ENCODE results near the gene NAPA.

The NAPA gene

DNA sequence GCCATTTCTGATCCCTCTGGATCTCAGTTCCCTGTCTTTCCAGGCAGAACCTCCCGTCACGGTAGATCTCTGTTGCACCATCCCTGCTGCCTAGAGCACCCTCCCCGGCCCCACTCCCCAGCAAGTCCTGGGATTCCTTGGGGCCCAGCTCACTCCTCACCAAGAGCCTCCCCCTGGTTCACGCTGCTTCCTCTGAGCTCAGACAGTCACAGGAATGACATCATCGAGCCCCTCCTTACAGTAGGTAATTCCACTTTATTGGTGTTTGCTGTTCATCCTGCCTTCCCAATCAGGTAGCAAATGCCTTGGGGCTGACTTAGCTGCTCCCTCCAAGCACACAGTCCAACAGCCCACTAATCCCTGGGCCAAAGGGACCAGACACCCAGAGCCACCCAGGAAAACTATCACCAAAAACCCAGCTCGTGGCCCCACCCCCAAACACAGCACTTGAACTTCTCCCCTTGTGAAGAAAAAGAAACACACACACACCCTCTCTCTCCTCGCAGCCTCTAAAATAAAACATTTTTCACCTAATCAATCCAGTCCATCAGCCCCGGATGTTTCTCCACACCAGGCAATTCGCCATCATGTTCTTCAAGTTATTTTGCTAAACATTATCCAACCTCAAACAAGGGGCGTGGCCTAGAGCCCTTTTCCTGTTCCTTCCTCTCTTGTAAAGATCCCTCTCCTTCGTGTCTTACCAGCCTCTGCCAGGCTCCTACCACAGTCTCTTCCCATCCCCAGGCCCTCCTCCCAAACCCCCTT is 2.5 kb downstream of the NAPA start:
- Histone ChIP-seq H3K27me3 (ENCODE audit: control insufficient read depth, low read length) (no peaks in the 10 kb centered on the region), H3K79me2 (ENCODE audit: control insufficient read depth, low read length) (peaks cover 74% of the 10 kb centered on the region), H3K4me2 (ENCODE audit: low read length) (peak overlapping the region; percentile 88), H3K36me3 (ENCODE audit: control insufficient read depth, low read length) (peaks cover 10% of the 10 kb centered on the region), H3K9me2 (replicated peaks; ENCODE audit: control insufficient read depth, low read length) (no peaks in the 10 kb centered on the region), H3K4me1 (ENCODE audit: control insufficient read depth, low read length) (peaks cover 40% of the 10 kb centered on the region), H4K20me1 (ENCODE audit: control insufficient read depth, insufficient read depth, low read depth, low read length) (peaks cover 4% of the 10 kb centered on the region), H3F3A (ENCODE audit: control insufficient read depth, insufficient read depth) (no peaks in the 10 kb centered on the region), H3K4me3 (ENCODE audit: low read length) (peak overlapping the region; percentile 89), H3K27ac (ENCODE audit: low read depth, low read length) (no peak overlapping the region), H3K9me3 (ENCODE audit: control insufficient read depth, insufficient read depth, low read length) (no peaks in the 10 kb centered on the region)
- no peak for TF ChIP-seq EZH2phosphoT487 (IDR thresholded peaks at IDR 0.05; ENCODE audit: borderline replicate concordance, low read length)
- TF ChIP-seq, protein P1, sequence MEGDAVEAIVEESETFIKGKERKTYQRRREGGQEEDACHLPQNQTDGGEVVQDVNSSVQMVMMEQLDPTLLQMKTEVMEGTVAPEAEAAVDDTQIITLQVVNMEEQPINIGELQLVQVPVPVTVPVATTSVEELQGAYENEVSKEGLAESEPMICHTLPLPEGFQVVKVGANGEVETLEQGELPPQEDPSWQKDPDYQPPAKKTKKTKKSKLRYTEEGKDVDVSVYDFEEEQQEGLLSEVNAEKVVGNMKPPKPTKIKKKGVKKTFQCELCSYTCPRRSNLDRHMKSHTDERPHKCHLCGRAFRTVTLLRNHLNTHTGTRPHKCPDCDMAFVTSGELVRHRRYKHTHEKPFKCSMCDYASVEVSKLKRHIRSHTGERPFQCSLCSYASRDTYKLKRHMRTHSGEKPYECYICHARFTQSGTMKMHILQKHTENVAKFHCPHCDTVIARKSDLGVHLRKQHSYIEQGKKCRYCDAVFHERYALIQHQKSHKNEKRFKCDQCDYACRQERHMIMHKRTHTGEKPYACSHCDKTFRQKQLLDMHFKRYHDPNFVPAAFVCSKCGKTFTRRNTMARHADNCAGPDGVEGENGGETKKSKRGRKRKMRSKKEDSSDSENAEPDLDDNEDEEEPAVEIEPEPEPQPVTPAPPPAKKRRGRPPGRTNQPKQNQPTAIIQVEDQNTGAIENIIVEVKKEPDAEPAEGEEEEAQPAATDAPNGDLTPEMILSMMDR (IDR thresholded peaks at IDR 0.05; ENCODE audit: low read depth, low read length, poor library complexity, severe bottlenecking), result no peak

DNA sequence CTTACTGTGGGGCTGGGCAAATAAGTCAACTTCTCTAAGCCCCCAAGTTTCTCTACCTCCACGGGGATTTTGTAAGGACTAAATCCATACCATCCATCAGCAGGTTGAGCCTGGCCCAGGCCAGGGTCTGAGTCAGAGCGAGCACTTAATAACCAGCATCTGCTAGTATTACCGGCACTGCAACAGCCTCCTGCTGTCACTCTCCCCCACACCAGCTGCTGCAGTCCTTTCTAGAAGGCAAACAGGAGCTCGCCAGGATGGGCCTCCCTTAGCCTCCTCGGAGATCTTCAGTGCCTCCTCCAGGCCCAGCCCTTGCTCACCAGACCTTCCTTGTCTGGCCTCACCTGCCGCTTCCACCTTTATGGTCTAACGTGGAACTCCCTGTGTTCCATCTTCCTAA is 3.2 kb downstream of the NAPA start:
- Histone ChIP-seq H3K79me2 (ENCODE audit: control insufficient read depth, low read length) (peaks cover 81% of the 10 kb centered on the region), H3K4me3 (ENCODE audit: low read length) (no peak overlapping the region), H3K4me1 (ENCODE audit: control insufficient read depth, low read length) (peaks cover 33% of the 10 kb centered on the region), H3K4me2 (ENCODE audit: low read length) (no peak overlapping the region), H3F3A (ENCODE audit: control insufficient read depth, insufficient read depth) (no peaks in the 10 kb centered on the region), H3K9me2 (replicated peaks; ENCODE audit: control insufficient read depth, low read length) (no peaks in the 10 kb centered on the region), H3K27ac (ENCODE audit: low read depth, low read length) (no peak overlapping the region), H3K9me3 (ENCODE audit: control insufficient read depth, insufficient read depth, low read length) (no peaks in the 10 kb centered on the region), H3K27me3 (ENCODE audit: control insufficient read depth, low read length) (no peaks in the 10 kb centered on the region), H4K20me1 (ENCODE audit: control insufficient read depth, insufficient read depth, low read depth, low read length) (peaks cover 4% of the 10 kb centered on the region), H3K36me3 (ENCODE audit: control insufficient read depth, low read length) (peaks cover 10% of the 10 kb centered on the region)
- no peak for TF ChIP-seq EZH2phosphoT487 (IDR thresholded peaks at IDR 0.05; ENCODE audit: borderline replicate concordance, low read length)
- TF ChIP-seq, protein P1 (IDR thresholded peaks at IDR 0.05; ENCODE audit: low read depth, low read length, poor library complexity, severe bottlenecking), result no peak

DNA sequence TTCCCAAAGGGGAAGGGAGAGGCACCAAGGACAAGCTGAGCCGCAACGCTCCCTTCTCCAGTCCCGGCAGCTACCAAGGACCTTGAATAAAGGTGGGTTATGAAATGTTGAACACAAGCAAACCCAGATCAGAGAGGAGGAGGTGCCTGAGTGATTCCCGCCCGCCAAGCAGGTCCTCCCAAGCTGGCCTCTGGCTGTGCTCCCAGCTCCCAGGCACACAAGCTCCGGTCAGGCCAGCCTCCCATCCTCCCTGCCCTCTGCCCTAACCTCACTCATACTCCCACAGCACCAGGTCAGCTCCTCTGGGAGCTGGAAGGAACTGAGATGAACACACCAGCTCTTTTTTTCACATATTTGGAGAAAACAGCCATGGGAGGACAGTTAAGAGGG is 3.7 kb downstream of the NAPA start:
- TF ChIP-seq EZH2phosphoT487 (IDR thresholded peaks at IDR 0.05; ENCODE audit: borderline replicate concordance, low read length), result no peak
- TF ChIP-seq, protein P1 (IDR thresholded peaks at IDR 0.05; ENCODE audit: low read depth, low read length, poor library complexity, severe bottlenecking), result peak; percentile 3
- H3K79me2 ChIP-seq (ENCODE audit: control insufficient read depth, low read length), result peaks cover 84% of the 10 kb centered on the region
- H3K36me3 ChIP-seq (ENCODE audit: control insufficient read depth, low read length), result peaks cover 10% of the 10 kb centered on the region
- no peaks in the 10 kb centered on the region for H3F3A ChIP-seq (ENCODE audit: control insufficient read depth, insufficient read depth)
- peaks cover 28% of the 10 kb centered on the region for H3K4me1 ChIP-seq (ENCODE audit: control insufficient read depth, low read length)
- H3K4me3 ChIP-seq (ENCODE audit: low read length), result no peak overlapping the region
- no peak overlapping the region for H3K27ac ChIP-seq (ENCODE audit: low read depth, low read length)
- no peaks in the 10 kb centered on the region for H3K9me2 ChIP-seq (replicated peaks; ENCODE audit: control insufficient read depth, low read length)
- peaks cover 4% of the 10 kb centered on the region for H4K20me1 ChIP-seq (ENCODE audit: control insufficient read depth, insufficient read depth, low read depth, low read length)
- H3K9me3 ChIP-seq (ENCODE audit: control insufficient read depth, insufficient read depth, low read length), result no peaks in the 10 kb centered on the region
- no peaks in the 10 kb centered on the region for H3K27me3 ChIP-seq (ENCODE audit: control insufficient read depth, low read length)
- H3K4me2 ChIP-seq (ENCODE audit: low read length), result no peak overlapping the region

All from DOHH2 (cell line).